NCI-H1417 (cell line): ENCODE results near the gene LHPP.
A peak's percentile ranks its signal among the peaks of the same experiment; 100 is the strongest.

Source experiments
- DNase-seq, 3 experiments: peaks; one replicate each; lab custom pipeline; 2025; lab: John Stamatoyannopoulos, UW

The LHPP gene

DNA sequence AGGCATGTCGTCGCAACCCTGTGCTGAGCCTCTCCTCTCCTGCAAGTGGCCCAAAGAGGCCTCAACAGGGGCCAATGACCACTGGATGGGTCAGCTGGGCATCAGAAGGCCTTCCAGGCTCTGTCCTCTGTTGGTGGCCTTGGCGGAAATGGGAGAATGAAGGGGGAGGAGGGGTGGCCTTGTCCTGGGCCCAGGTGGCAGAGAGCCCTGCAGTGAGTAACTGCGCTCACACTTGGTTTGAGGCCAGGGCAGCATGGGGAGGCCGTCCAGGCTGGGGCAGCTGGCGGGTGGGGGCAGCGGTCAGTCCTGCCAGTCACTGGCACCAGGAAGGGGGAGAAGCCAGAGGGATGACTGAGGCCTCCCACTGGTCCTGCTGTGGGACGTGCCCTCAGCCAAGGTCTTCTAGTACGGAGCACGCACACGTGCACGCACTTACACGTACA is 59.8 kb downstream of the LHPP start:
- no peak for DNase-seq

DNA sequence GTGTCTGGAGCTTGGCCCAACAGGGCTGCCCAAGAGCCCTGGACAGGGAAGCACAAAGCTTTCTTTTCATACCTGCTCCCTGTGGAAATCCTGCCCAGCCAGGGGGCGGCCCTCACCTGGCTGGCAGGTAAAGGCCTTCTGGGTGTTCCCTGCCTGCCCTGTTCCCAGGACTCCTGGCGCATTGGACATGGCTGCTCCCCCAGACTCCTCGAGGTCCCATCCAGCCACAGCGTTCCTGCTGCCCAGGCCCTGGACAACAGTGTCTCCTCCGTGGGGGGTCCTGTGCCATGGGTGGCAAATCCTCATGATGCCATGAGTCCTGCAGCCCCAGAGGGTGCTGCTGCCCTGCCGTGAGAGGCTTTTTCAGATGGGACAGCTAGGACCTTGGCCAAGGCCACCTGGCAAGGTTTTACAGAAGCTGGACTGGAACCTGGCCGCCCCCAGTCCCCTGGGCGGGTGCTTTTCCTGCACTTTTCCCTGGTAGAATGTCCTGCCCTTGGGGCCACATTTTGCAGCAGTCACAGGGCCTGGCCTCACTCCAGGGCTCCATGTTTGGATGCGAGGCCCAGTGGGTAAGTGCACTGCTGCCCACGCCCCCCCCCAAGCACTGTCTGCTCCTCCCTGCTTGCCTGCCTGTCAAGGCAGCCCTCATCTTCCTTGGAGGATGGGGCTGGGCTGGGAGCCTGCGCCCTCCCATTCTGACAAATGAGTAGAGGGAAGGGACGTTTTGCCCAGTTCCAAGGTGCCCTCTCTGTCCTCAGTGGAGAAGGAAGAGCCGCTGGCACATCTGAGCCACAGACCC is 60.7 kb downstream of the LHPP start:
- peak in 2 of 3 experiments; percentile 7 to 17 for DNase-seq

DNA sequence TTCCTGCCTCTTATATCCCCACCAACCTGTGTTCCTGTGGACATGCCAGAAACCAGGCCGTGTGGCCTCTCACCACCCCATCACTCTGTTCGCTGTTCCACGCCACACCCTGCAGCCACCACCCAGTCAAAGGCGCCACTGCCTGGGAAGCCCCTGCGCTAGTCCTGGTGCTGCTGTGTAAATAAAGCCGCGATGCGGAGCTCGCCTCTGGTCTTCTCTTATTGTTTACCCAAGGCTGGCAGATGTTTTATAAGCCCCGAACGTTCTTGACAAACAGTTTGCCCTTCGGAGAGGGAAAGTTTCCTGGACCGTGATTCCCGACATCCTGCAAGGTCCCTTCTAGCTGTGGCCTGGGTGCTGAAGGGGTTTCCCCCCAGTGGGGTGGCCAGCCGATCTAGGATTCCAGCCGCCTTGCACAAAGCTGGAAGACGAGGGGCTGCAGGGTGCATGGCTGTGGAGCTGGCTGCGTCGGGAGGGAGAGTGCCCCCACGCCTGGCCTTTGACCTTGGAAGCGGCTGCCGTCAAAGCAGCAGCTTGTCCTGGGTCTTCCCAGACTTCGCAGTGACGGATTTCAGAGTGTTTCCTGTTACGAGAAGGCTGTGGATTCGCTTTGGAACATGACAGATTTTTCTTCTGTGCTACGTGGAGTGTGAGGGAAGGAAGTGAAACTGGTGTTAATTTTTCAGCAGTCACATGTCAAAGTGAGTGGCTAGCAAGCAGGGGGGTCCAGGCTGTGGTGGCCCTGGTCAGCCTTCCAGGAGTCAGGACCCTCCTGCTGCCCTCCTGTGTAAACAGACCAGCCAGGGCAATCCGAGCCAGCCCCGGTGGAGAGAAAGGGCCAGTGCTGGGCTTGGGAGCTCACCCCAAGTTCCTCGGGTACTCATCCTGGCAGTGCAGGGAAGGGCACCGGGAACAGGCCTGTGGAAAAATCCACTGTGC is 61.6 kb downstream of the LHPP start:
- DNase-seq = peak; percentile 43 to 80 (median 65)

DNA sequence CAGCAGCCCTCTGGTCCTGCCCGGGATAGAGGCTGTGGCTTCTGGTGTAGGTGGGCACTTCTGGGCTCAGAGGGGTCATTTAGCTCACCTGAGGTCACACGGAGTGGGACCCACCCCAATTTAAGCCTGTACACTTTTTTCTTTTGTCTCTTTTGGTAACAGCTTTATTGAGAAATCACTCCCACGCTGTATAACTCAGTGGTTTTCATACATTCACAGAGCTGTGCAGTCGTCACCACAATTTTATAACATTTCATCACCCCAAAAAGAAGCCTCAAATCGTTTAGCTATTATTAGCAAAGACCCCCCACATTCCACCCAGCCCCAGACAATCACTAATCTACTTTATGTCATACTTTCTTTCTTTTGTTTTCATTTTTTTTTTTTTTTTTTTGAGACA is 62.3 kb downstream of the LHPP start:
- no peak for DNase-seq

DNA sequence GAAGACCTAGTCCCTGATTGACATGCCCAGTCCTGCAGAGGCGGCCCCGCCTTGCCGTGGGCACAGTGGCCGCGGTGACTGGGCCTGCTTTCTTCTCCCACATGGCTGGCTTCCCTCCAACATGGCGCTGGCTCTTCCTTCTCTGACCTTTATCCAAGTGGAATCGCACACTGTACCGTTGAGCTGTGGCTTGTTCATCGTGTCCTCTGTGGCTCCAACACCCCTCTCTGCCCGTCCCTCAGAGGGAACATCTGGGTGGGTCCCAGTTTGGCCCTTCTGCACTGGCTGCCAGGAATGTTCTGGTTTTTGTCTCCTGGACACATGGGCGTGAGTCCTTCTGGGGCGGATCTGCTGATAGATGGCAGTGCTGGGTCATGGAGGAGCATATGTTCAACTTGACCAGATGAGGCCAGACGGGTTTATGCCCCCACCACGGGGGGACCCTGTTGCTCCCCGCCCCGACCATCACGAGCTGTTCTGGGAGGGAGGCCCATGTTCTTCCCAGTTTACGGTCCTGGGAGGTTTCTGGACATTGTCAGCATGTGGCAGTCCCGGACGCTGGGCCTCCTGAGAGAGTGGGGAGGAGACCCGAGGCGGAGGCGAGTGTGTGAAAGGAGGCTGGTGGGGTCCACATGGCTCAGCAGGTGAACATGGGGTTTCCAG is 63.5 kb downstream of the LHPP start:
- no peak for DNase-seq

DNA sequence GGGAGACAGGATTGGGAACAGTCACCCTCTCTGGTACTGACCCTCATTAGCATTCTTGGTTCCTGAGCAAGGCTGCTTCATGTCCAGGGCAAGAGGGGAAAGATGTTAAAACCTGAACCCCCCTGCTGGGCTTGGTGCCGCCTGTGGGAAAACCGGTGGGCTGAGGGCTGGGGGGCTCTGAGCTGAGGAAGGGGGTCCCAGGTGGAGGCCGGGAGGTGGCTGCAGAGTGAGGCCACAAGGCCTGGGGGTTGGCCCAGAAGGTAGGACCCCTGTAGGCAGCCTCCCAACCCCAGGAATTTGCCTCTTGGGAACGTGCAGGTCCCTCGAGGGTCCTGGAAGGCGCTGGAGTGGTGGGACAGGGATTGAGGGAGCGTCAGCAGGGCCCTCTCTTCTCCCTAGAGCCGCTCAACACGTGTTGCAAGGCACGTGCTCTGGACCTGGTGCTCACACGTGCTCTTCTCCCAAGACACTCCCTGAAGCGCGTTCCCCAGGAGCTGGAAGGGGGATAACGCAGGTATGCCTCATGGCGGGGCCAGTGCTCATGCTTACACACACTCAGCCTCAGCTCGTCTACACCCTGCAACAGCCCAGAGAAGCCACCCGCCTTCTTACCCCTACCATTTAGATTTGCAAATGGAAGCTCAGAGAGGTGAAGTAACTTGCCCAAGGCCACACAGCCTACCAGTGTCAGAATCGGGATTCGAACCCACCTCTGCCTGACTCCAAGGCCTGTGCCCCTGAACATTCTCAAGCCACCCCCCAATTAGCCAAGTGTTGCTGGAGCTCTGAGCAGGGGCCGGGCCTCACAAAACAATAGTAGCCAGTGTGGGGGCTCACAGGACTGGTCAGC is 64.4 kb downstream of the LHPP start:
- no peak for DNase-seq

DNA sequence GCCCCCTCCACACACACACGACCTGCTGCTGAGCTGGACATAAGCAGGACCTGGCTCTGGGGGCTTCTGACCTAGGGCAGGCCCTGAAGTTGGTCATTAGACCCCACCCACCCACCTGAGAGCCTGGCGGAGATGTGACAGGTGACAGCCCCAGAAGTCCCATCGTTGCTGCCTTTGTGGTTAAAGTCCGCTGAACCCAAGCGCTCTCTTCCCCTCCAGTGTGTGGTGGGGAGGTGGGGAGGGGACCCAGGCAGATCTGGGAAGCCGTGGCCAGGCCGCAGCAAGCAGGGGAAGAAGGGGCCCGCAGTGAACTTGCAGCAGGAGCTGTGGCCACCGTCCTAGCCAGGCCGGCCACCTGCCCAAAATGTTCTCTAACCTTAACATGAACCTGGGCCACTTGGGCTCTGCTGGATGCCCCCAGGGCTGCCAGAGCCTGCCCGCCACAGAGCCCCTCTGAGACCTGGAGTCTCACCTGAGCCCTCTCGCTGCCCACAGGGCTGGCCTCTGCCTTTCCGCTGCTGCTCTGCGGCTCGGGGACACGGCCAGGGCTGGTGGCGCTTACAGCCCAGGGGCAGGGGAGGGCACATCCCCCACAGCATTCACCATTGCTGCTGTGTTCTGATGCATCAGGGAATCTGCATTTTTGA is 65.1 kb downstream of the LHPP start:
- no peak for DNase-seq

DNA sequence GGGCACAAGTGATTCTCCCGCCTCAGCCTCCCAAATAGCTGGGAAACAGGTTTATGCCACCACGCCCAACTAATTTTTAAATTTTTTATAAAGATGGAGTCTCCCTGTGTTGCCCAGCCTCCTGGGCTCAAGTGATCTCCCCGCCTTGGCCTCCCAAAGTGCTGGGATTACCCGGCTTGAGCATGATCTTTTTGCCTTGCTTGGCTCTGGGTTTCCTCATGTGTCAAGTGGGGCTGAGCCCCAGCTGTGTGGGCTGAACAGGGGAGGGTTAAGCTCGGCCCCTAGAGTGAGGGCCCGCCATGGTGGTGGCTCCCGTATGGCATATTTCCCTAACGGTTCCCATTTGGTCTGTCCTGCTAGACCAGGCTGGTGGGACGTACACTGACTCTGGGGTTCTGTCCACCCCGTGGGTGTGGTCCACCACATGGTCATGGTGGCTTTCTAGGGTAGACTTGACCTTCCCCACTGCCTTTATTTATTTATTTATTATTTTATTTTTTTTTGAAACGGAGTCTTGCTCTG is 66.3 kb downstream of the LHPP start:
- no peak for DNase-seq

DNA sequence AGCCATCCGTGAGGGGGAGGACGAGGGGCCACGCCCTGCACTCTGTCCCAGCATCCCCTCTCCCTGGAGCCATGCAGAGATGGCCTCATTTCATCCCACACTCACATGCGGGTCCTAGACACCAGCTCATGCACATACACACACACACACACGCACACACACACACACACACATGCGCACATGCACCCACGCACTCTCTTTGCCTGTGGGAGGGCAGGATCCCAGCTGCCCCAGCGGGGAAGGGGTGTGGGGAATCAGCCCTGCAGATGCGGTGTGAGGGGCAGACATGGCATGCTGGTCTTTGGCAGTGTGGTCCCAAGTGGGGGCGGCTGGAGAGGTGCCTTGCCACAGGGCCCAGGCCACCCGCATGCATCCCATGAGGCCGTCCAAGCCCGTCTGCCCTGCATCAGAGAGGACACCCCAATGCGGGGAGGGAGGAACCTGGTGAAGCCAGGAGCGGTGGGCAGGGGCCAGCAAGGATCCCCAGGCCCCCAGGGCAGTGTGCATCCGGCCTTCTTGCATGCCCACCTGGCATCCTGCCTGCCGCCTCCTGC is 68.1 kb downstream of the LHPP start:
- no peak for DNase-seq

DNA sequence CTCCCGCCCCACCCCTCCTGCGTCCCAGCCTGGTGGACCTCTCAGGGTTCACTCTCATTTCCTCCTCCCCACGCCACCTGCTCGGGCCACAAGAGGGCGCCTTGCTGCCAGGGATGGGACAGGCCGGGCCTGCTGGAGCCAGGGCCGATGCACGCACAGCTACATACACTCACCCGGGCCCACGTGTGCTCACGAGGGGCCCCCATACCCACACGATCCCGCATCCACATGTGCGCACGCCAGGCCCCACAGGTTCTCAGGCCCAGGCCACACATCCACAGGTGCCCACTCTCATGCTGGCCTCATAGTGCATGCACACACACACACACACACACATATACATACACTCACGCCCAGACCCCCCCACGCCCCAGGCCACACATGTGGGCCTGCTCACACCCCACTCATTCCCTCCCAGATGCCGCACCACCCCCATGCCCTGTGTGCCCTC is 68.6 kb downstream of the LHPP start:
- peak; percentile 55 to 69 (median 58) for DNase-seq

DNA sequence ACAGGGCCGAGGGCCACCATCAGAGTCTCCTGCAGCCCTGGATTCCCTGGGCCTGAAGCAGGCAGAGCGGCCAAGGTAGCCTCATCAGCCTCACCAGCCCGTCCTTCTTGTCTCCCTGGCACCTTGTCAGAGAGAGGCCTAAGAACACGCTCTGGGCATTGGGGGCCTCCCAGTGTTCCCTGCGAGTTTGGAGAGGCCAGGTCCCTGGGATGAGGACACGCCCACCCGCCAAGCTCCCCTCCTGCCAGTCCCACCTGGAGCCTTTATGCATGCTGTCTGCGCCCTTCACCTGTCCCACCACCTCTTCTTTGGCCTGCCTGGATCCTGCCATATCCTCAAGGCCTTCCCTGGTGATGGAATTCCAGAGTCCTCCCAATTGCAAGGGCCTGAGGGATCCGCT is 69.2 kb downstream of the LHPP start:
- no peak for DNase-seq

DNA sequence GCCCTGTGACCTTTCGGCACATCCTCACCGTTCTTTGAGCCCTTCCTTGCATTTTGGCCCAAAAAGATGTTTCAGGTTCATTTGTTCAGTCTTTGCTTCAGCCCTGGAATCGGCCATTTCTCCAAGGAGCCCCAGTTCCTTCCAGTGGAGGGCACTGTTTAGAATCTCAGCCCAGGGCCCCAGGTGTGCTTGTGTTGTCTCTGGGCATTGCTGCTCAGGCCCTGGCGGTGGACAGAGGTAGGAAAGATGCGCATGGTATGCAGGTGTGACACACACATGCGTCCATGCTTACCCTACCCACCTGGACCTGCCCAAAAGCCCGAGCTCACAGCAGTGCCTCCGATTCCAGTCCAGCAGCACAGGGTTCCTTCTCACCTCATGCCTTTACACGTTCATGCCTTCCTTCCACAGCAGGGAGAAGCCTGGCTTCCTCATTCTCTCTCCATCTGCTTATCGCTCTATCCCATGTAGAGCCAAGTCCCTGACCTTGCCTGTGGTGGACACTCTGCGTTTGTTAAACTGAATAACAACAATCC is 70.6 kb downstream of the LHPP start:
- DNase-seq = peak in 2 of 3 experiments; percentile 5 to 16

DNA sequence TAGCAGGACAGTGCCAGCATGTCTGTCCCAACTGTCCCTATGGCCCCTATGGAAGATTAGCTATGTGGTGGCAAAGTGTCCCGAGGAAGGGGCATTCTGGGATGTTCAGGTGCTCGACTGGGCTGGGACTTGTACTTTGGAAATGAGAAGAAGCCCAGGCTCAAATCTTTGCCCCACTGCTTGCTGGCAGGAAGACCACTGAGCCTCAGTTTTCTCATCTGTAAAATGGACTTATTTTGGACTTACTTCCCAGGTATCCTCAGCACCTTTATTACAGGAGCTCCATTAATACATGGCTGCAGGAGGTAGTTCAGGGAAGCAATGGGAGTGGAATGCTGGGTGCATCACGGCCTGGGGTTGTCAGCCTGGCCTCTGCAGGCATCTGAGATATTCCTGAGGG is 71.2 kb downstream of the LHPP start:
- no peak for DNase-seq

DNA sequence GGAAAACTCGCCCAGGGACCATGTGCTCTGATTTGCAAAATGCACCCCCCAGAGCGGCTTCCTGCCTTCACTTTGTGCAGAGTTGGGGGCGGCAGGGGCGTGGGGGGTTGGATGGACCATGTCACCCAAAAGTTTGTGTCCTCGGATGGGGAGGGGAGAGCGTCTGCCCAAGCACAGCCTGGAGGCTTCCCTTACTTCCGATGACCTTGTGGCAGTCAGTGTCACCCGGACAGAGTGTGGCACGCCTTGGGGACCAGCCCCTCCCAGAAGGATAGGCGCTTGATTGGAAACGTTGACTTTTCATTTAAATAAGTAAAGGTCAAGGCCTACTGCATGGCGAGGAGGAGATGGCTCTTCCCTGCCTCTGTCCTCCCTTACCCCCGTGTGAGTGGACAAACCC is 71.6 kb downstream of the LHPP start:
- DNase-seq = no peak

DNA sequence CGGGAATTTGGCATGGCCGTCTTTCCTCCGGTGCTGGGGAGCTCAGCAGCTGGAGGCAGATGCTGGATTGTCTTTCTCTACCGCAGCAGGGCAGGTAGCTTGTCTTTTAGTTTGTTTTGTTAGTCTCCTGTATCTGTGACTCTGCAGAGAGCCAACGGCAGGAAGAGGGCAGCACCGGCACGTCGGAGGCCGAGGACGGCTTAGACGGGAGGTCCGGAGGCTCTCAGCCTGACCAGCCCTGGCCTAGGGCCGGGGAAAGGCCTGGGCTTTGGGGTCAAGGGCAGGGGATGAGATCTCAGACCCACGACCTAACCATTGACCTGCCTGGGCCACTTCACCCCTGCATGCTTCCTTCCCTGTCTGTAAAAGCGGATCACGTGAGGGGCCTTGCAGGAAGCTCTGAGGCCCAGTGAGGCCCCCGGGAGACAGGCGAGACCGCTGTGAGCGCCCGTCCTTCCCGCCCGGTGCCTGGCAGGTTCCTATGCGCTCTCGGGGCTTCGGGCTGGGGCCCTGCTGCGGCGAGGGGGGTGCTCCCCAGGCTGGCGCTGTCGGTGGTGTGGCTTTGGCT is 72.7 kb downstream of the LHPP start:
- no peak for DNase-seq

DNA sequence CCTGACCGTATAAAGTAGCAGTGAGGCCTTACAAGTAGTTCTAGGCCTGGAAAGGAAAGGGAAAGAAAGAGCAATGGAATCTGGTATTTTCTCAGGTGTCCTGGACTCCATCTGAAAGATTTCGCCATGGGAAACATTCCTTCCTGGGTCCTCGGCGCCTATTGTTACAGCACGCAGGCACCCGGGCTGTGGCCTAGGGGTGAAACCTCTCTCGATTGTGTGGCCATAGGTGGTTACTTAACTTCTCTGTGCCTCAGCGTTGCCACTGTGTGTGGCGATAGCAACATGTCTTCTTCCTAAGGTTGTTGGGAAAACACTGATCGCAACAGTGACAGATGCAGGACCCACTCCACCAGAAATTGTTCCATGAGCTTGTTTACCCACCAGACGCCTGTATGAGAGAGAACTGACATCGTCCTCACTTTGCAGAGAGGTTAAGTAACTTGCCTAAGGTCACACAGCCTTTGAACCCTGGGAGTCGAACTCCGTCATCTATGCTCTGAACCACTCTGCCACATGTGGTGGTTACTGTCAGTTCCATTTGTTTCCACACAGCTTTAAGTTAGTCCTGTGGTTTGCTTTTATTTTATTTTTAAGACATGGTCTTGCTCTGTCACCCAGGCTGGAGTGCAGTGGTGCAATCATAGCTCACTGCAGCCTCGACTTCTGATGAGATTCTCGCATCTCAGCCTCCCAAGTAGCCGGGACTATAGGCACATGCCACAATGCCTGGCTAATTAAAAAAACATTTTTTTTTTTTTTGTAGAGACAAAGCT is 73.4 kb downstream of the LHPP start:
- DNase-seq = no peak

DNA sequence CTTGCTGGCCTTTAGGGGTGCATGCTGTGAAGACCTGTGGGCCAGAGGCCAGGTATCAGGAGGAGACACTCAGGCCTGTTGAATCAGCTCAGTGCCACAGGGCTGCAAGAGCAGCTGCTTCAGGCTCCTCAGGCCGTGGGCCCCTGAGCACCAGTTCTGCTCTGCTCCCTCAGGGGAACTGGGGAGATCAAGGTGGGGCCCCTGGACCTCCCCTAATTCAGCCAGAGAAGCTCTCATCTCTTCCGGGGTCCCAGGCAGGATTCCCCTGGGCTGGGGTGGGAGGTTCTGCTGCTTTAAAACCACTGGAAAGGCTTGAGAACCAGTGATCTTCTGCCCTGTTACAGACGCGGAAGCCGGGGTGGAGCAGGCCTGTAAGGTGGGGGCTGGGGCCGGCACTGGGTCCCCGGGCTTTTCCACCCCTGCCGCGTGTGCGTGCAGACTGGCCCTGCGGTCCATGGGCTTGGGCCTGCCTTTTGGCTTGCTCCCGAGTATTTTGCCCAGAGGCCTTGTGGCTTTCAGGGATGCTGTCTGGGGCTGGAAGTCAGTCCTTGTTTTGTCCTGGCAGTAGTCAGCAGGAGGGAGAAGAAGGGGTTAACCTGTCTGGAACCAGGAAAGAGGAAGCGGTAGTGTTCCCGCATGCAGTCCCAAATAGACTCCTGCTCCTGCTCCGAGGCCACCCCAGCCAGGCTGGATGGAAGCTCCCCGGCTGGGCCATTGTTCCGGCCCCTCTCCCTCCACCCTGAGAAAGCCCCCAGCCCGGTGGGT is 74.3 kb downstream of the LHPP start:
- no peak for DNase-seq

DNA sequence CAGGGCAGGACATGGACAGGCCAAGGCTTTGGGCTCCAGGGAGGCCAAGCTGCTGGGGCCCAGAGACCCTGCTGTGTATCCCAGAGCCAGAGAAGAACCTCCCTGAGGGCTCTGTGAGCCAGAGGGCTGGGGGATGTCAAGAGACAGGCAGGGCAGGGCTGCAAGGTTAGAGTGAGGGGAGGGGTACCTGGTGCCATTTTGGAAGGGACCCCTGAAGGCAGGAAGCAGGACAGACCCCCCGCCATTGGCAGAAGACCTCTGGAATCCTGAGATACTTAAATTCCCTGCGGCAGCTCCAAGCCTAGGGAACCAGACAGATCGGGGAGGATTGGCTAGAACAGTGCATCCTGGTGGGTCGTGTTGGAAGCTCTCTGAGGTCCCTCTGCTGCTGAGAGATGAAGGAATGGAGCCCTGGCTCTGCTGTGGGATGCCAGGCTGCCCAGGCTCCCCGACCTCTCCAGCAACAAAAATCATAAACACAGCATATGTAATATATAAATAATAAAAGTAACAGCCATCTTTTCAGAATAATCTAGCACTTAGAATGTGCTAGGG is 75.0 kb downstream of the LHPP start:
- no peak for DNase-seq
